ENCODE results near the gene SETX.

SETX gene, protein sequence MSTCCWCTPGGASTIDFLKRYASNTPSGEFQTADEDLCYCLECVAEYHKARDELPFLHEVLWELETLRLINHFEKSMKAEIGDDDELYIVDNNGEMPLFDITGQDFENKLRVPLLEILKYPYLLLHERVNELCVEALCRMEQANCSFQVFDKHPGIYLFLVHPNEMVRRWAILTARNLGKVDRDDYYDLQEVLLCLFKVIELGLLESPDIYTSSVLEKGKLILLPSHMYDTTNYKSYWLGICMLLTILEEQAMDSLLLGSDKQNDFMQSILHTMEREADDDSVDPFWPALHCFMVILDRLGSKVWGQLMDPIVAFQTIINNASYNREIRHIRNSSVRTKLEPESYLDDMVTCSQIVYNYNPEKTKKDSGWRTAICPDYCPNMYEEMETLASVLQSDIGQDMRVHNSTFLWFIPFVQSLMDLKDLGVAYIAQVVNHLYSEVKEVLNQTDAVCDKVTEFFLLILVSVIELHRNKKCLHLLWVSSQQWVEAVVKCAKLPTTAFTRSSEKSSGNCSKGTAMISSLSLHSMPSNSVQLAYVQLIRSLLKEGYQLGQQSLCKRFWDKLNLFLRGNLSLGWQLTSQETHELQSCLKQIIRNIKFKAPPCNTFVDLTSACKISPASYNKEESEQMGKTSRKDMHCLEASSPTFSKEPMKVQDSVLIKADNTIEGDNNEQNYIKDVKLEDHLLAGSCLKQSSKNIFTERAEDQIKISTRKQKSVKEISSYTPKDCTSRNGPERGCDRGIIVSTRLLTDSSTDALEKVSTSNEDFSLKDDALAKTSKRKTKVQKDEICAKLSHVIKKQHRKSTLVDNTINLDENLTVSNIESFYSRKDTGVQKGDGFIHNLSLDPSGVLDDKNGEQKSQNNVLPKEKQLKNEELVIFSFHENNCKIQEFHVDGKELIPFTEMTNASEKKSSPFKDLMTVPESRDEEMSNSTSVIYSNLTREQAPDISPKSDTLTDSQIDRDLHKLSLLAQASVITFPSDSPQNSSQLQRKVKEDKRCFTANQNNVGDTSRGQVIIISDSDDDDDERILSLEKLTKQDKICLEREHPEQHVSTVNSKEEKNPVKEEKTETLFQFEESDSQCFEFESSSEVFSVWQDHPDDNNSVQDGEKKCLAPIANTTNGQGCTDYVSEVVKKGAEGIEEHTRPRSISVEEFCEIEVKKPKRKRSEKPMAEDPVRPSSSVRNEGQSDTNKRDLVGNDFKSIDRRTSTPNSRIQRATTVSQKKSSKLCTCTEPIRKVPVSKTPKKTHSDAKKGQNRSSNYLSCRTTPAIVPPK (N-terminal part only)

DNA sequence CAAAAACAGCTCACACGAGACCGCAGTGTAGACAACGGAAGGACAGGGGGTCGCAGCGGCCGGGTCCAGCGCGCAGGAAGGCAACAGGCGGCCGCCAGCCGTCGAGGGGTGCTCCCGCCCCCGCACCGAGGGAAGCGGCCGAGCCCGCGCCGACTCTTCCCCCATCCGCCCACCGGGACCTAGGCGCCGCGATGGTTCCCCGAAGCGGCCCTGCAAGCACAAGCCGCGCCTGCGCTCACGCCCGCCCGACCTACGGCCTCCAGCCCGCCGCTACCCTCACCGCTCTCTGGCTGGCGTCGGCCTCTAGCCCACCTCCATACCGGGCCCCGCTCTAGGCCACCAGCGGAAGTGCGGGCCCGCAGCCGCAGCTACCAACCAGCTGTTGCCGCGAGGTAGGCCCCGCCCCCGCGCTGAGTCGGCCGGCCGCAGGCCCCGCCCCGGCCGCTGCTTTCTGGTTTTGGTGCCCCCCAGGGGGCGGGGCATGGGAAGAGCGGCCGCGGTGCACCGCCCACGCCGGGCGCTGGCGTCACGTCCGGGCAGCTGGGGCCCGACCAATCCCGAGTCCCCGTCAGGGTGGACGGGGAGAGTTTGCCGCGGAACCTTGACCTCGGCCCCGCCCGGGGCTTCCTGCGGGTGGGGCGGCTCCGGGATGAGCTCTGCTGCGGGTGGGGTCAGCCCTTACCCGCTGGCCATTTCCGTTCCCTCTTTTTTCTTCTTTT lies at the start of gene SETX:
Gene SETX, minus strand, starts transcription at position 350 of the 719 bp plus-strand sequence. CDS start 5,558 bp downstream, outside the sequence.
- peak; percentile 97 for DNase-seq (ENCODE audit: low read depth)
- H3K4me3 ChIP-seq (replicated peaks; ENCODE audit: low read depth, low read length), result peak within 1 kb of the TSS; percentile 89
- TF ChIP-seq, protein P1, sequence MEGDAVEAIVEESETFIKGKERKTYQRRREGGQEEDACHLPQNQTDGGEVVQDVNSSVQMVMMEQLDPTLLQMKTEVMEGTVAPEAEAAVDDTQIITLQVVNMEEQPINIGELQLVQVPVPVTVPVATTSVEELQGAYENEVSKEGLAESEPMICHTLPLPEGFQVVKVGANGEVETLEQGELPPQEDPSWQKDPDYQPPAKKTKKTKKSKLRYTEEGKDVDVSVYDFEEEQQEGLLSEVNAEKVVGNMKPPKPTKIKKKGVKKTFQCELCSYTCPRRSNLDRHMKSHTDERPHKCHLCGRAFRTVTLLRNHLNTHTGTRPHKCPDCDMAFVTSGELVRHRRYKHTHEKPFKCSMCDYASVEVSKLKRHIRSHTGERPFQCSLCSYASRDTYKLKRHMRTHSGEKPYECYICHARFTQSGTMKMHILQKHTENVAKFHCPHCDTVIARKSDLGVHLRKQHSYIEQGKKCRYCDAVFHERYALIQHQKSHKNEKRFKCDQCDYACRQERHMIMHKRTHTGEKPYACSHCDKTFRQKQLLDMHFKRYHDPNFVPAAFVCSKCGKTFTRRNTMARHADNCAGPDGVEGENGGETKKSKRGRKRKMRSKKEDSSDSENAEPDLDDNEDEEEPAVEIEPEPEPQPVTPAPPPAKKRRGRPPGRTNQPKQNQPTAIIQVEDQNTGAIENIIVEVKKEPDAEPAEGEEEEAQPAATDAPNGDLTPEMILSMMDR (IDR thresholded peaks at IDR 0.05; ENCODE audit: low read length, missing control alignments), result no peak

- TF ChIP-seq, protein P1 (IDR thresholded peaks at IDR 0.05; ENCODE audit: low read length, missing control alignments), result no peak
- H3K4me3 ChIP-seq (replicated peaks; ENCODE audit: low read depth, low read length), result no peak overlapping the region
- DNase-seq (ENCODE audit: low read depth), result peak; percentile 71
These were observed 49.6 kb upstream of the SETX start for GRCh38 chr9:132404228-132404881.

- TF ChIP-seq, protein P1 (IDR thresholded peaks at IDR 0.05; ENCODE audit: low read length, missing control alignments), result no peak
- DNase-seq (ENCODE audit: low read depth), result no peak
These were observed 47.0 kb upstream of the SETX start for GRCh38 chr9:132401824-132402223.

GRCh38 chr9:132395560-132395959 lies 40.8 kb upstream of the SETX start:
- DNase-seq (ENCODE audit: low read depth), result no peak
- H3K4me3 ChIP-seq (replicated peaks; ENCODE audit: low read depth, low read length), result no peak overlapping the region
- TF ChIP-seq, protein P1 (IDR thresholded peaks at IDR 0.05; ENCODE audit: low read length, missing control alignments), result no peak

More at GRCh38 chr9:132401824-132402223, 47.0 kb upstream of the SETX start:
- H3K4me3 ChIP-seq (replicated peaks; ENCODE audit: low read depth, low read length), result no peak overlapping the region

- TF ChIP-seq, protein P1 (IDR thresholded peaks at IDR 0.05; ENCODE audit: low read length, missing control alignments), result no peak
- DNase-seq (ENCODE audit: low read depth), result no peak
- H3K4me3 ChIP-seq (replicated peaks; ENCODE audit: low read depth, low read length), result no peak overlapping the region
These were observed 36.7 kb upstream of the SETX start for GRCh38 chr9:132391449-132391848.
